DND-41 (cell line): ENCODE data around the gene TUBB6.

Experiments
- ATAC-seq: fragments of 200-7000 bp; cut with Tn5 transposase; 3 replicates; pipeline ENCODE4 v1.9.1; 2021; ENCODE audit warnings: low read depth; ENCODE audit not compliant: insufficient read depth
- DNase-seq: peaks from one replicate; pipeline ENCODE4 v3.0.0-alpha.2; 2020
- H2AFZ ChIP-seq: 2 replicates; pipeline ENCODE4 v1.6.0; 2012; ENCODE audit warnings: low read depth, low read length
- H3K27ac ChIP-seq: 2 replicates; pipeline ENCODE4 v1.5.1; 2012; ENCODE audit warnings: low read length, inconsistent platforms
- H3K27me3 ChIP-seq: fragments of 200-600 bp; sonication (generic); 2 replicates; pipeline ENCODE4 v1.6.0; 2012; ENCODE audit warnings: low read length, mild to moderate bottlenecking, inconsistent platforms; ENCODE audit not compliant: insufficient read depth, poor library complexity
- H3K36me3 ChIP-seq: 2 replicates; pipeline ENCODE4 v1.5.1; 2012; ENCODE audit warnings: low read length, inconsistent platforms; ENCODE audit not compliant: insufficient read depth
- H3K4me1 ChIP-seq: 2 replicates; pipeline ENCODE4 v1.5.1; 2012; ENCODE audit warnings: mild to moderate bottlenecking, low read length; ENCODE audit not compliant: insufficient read depth
- H3K4me2 ChIP-seq: 2 replicates; pipeline ENCODE4 v1.6.0; 2012; ENCODE audit warnings: mild to moderate bottlenecking, moderate library complexity, low read length, inconsistent platforms; ENCODE audit not compliant: insufficient read depth
- H3K4me3 ChIP-seq, 2 experiments: fragments of 200-600 bp in 1 of 2; shearing (Covaris generic) in 1 of 2; 2 replicates each; pipeline ENCODE4 v1.5.1; 2012 to 2016; ENCODE audit warnings: inconsistent platforms in 2 of 2, low read length in 2 of 2, mild to moderate bottlenecking in 2 of 2, low read depth in 1 of 2, moderate library complexity in 1 of 2
- H3K79me2 ChIP-seq: 2 replicates; pipeline ENCODE4 v1.6.0; 2012; ENCODE audit warnings: low read length, inconsistent platforms; ENCODE audit not compliant: insufficient read depth
- H3K9ac ChIP-seq: 2 replicates; pipeline ENCODE4 v1.6.0; 2012; ENCODE audit warnings: low read depth, mild to moderate bottlenecking, inconsistent platforms, low read length, moderate library complexity
- H3K9me3 ChIP-seq: 2 replicates; pipeline ENCODE4 v1.5.1; 2012; ENCODE audit warnings: low read length, moderate library complexity, mild to moderate bottlenecking, inconsistent platforms; ENCODE audit not compliant: insufficient read depth, severe bottlenecking
- H4K20me1 ChIP-seq: 2 replicates; pipeline ENCODE4 v1.6.0; 2012; ENCODE audit warnings: low read length; ENCODE audit not compliant: insufficient read depth
- EZH2 ChIP-seq: IDR thresholded peaks from 3 replicates; pipeline ENCODE4 v1.6.1; 2012; ENCODE audit warnings: borderline replicate concordance, low read depth, mild to moderate bottlenecking, moderate library complexity, low read length, inconsistent platforms; ENCODE audit not compliant: severe bottlenecking
- TF ChIP-seq, protein P1 (sequence below): IDR thresholded peaks from 2 replicates; pipeline ENCODE4 v1.5.1; 2012; ENCODE audit warnings: borderline replicate concordance, low read length, moderate library complexity, mild to moderate bottlenecking; ENCODE audit not compliant: poor library complexity, severe bottlenecking; ENCODE audit errors: extremely low read depth

The TUBB6 gene

DNA sequence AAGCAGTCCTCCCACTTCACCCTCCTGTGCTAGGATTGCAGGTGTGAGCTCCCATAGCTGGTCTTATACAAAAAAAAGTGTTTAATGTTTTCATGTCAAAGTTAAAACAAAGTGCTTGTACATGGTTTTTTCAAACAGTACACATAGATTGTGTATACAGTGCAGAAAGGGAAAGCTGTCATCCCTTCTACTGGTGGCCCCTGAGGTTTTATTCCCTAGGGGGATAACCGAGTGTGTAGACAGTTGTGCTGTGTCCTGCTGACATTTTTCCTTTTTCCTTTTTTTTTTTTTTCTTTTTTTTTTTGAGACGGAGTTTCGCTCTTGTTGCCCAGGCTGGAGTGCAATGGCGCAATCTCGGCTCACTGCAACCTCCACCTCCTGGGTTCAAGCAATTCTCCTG, 10.8 kb downstream of the TUBB6 start:
- Histone ChIP-seq H3K27me3 (peaks cover under 1% of the 10 kb centered on the region), H3K27ac (no peak overlapping the region), H3K9ac (no peak overlapping the region), H3K4me2 (no peak overlapping the region), H3K36me3 (no peaks in the 10 kb centered on the region), H4K20me1 (no peaks in the 10 kb centered on the region), H3K4me1 (no peaks in the 10 kb centered on the region), H3K9me3 (no peaks in the 10 kb centered on the region), H3K79me2 (no peaks in the 10 kb centered on the region), H2AFZ (no peak overlapping the region), H3K4me3 (no peak overlapping the region)
- ATAC-seq: peak; percentile 62; the same call in 1 of the 3 replicates
- DNase-seq: no peak
- TF ChIP-seq, protein P1, sequence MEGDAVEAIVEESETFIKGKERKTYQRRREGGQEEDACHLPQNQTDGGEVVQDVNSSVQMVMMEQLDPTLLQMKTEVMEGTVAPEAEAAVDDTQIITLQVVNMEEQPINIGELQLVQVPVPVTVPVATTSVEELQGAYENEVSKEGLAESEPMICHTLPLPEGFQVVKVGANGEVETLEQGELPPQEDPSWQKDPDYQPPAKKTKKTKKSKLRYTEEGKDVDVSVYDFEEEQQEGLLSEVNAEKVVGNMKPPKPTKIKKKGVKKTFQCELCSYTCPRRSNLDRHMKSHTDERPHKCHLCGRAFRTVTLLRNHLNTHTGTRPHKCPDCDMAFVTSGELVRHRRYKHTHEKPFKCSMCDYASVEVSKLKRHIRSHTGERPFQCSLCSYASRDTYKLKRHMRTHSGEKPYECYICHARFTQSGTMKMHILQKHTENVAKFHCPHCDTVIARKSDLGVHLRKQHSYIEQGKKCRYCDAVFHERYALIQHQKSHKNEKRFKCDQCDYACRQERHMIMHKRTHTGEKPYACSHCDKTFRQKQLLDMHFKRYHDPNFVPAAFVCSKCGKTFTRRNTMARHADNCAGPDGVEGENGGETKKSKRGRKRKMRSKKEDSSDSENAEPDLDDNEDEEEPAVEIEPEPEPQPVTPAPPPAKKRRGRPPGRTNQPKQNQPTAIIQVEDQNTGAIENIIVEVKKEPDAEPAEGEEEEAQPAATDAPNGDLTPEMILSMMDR: no peak
- TF ChIP-seq EZH2: no peak

DNA sequence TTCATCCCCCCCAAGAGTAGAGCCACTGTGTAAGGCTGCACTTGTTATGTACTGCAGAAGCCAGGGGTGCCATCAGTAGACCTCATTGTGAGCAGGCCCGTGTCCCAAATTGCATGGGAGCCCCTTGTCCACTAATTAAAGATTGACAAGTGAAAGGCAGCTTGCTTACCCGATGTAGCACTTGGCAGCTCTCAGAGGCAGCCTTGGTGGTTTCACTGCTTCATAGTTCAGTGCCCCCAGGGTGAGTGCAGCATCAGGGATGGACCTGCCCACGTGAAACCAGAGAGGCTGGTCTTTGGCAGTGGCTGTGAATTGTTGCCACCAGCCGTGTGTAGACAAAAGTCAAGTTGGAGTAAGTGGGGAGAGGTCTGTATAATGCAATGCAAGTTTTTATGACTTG, 13.3 kb downstream of the TUBB6 start:
- ATAC-seq (no peak), DNase-seq (no peak)
- H4K20me1 ChIP-seq: no peaks in the 10 kb centered on the region
- TF ChIP-seq EZH2: no peak
- TF ChIP-seq, protein P1: no peak
- no peaks in the 10 kb centered on the region for H3K4me1 ChIP-seq
- peaks cover 17% of the 10 kb centered on the region for H3K36me3 ChIP-seq
- H3K27ac ChIP-seq: no peak overlapping the region
- H3K27me3 ChIP-seq: no peaks in the 10 kb centered on the region
- no peak overlapping the region for H3K4me2 ChIP-seq
- no peaks in the 10 kb centered on the region for H3K79me2 ChIP-seq
- H3K4me3 ChIP-seq: no peak overlapping the region
- no peak overlapping the region for H3K9ac ChIP-seq
- H3K9me3 ChIP-seq: no peaks in the 10 kb centered on the region
- no peak overlapping the region for H2AFZ ChIP-seq

DNA sequence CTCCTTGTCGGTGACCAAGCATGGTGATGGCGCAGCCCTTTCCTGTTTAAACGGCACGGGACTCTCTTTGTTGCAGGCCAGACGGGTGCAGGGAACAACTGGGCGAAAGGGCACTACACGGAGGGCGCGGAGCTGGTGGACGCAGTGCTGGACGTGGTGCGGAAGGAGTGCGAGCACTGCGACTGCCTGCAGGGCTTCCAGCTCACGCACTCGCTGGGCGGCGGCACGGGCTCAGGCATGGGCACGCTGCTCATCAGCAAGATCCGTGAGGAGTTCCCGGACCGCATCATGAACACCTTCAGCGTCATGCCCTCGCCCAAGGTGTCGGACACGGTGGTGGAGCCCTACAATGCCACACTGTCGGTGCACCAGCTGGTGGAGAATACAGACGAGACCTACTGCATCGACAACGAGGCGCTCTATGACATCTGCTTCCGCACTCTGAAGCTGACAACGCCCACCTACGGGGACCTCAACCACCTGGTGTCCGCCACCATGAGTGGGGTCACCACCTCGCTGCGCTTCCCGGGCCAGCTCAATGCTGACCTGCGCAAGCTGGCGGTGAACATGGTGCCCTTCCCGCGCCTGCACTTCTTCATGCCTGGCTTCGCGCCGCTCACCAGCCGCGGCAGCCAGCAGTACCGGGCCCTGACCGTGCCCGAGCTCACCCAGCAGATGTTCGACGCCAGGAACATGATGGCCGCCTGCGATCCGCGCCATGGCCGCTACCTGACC, 17.1 kb downstream of the TUBB6 start:
- no peaks in the 10 kb centered on the region for H3K27me3 ChIP-seq
- ATAC-seq (no peak), DNase-seq (no peak)
- H3K36me3 ChIP-seq: peaks cover 53% of the 10 kb centered on the region
- no peak overlapping the region for H2AFZ ChIP-seq
- H3K4me1 ChIP-seq: no peaks in the 10 kb centered on the region
- no peak overlapping the region for H3K9ac ChIP-seq
- no peak overlapping the region for H3K27ac ChIP-seq
- H3K4me3 ChIP-seq: no peak overlapping the region
- H3K79me2 ChIP-seq: no peaks in the 10 kb centered on the region
- H3K4me2 ChIP-seq: no peak overlapping the region
- TF ChIP-seq, protein P1: no peak
- no peak for TF ChIP-seq EZH2
- H3K9me3 ChIP-seq: no peaks in the 10 kb centered on the region
- H4K20me1 ChIP-seq: no peaks in the 10 kb centered on the region; the same call in 1 of the 2 replicates
